GM19452 (cell line): Measurements from ENCODE around the gene PLA2G15.

ENCODE experiments used
- ATAC-seq: cut with Tn5 transposase; IDR thresholded peaks from one replicate; pipeline ENCODE4 v1.9.1; 2021; ENCODE audit not compliant: unreplicated experiment

Gene PLA2G15

GRCh38 chr16:68251832-68252231 lies 6.7 kb downstream of the PLA2G15 start:
- no peak for ATAC-seq

- ATAC-seq: no peak
Measured at GRCh38 chr16:68252383-68252782, 7.2 kb downstream of the PLA2G15 start.

- no peak for ATAC-seq
Measured at GRCh38 chr16:68253721-68254120, 8.5 kb downstream of the PLA2G15 start.

GRCh38 chr16:68255712-68256111 lies 10.5 kb downstream of the PLA2G15 start:
- ATAC-seq: no peak

- ATAC-seq: no peak
Measured at GRCh38 chr16:68257251-68257905, 12.2 kb downstream of the PLA2G15 start.

GRCh38 chr16:68257906-68258800 lies 13.0 kb downstream of the PLA2G15 start:
- no peak for ATAC-seq

- no peak for ATAC-seq
Measured at GRCh38 chr16:68259007-68259825, 14.0 kb downstream of the PLA2G15 start.

- peak; percentile 4 for ATAC-seq
Measured at GRCh38 chr16:68263559-68264127, 18.5 kb downstream of the PLA2G15 start.

- ATAC-seq: peak; percentile 62
Measured at GRCh38 chr16:68264128-68265077, 19.2 kb downstream of the PLA2G15 start, which contains the start of gene SLC7A6. Gene SLC7A6 (plus strand): TSS chr16:68264526. CDS start chr16:68274727, 10,201 bp downstream.

- peak; percentile 5 for ATAC-seq
Measured at GRCh38 chr16:68265078-68265920, 20.1 kb downstream of the PLA2G15 start.

GRCh38 chr16:68267612-68268405 lies 22.6 kb downstream of the PLA2G15 start:
- no peak for ATAC-seq

GRCh38 chr16:68269793-68270192 lies 24.6 kb downstream of the PLA2G15 start:
- ATAC-seq: no peak

GRCh38 chr16:68270353-68270752 lies 25.2 kb downstream of the PLA2G15 start:
- no peak for ATAC-seq

GRCh38 chr16:68272507-68273209 lies 27.5 kb downstream of the PLA2G15 start:
- no peak for ATAC-seq

- ATAC-seq: no peak
Measured at GRCh38 chr16:68273459-68273858, 28.3 kb downstream of the PLA2G15 start.

GRCh38 chr16:68273896-68274295 lies 28.7 kb downstream of the PLA2G15 start:
- no peak for ATAC-seq

- no peak for ATAC-seq
Measured at GRCh38 chr16:68274441-68274840, 29.3 kb downstream of the PLA2G15 start.
